ENCODE data around the gene PPP6R3.

PPP6R3 gene

GRCh38 chr11:68551777-68552176, 91.2 kb downstream of the PPP6R3 start:
- H3K36me3 Mint-ChIP-seq = peaks cover 97% of the 10 kb centered on the region
- no peak overlapping the region for H3K4me3 Mint-ChIP-seq
- DNase-seq (ENCODE audit: low spot score in 2 of 2) (no peak), ATAC-seq (no peak)
- H3K4me1 Mint-ChIP-seq = peaks cover 58% of the 10 kb centered on the region
- H3K27ac Mint-ChIP-seq = peak overlapping the region; percentile 85
- no peaks in the 10 kb centered on the region for H3K9me3 Mint-ChIP-seq

- H3K27ac Mint-ChIP-seq = peak overlapping the region; percentile 85
- peaks cover 97% of the 10 kb centered on the region for H3K36me3 Mint-ChIP-seq
- no peaks in the 10 kb centered on the region for H3K9me3 Mint-ChIP-seq
- DNase-seq (ENCODE audit: low spot score in 2 of 2) (no peak), ATAC-seq (no peak)
- peaks cover 51% of the 10 kb centered on the region for H3K4me1 Mint-ChIP-seq
- no peak overlapping the region for H3K4me3 Mint-ChIP-seq
Measured at GRCh38 chr11:68552542-68552941, 92.0 kb downstream of the PPP6R3 start.

GRCh38 chr11:68560216-68560615, 99.7 kb downstream of the PPP6R3 start:
- DNase-seq (ENCODE audit: low spot score in 2 of 2) (no peak), ATAC-seq (no peak)
- no peaks in the 10 kb centered on the region for H3K9me3 Mint-ChIP-seq
- peaks cover 15% of the 10 kb centered on the region for H3K4me1 Mint-ChIP-seq
- peak overlapping the region; percentile 7 for H3K27ac Mint-ChIP-seq
- peaks cover 100% of the 10 kb centered on the region for H3K36me3 Mint-ChIP-seq
- H3K4me3 Mint-ChIP-seq = no peak overlapping the region

- Mint-ChIP-seq H3K36me3 (peaks cover 100% of the 10 kb centered on the region), H3K4me3 (no peak overlapping the region), H3K27ac (no peak overlapping the region), H3K9me3 (no peaks in the 10 kb centered on the region), H3K4me1 (peaks cover 21% of the 10 kb centered on the region)
- ATAC-seq = no peak
- DNase-seq (ENCODE audit: low spot score in 2 of 2) = no peak
Measured at GRCh38 chr11:68563454-68563853, 102.9 kb downstream of the PPP6R3 start.

- no peaks in the 10 kb centered on the region for H3K9me3 Mint-ChIP-seq
- H3K36me3 Mint-ChIP-seq = peaks cover 100% of the 10 kb centered on the region
Measured at GRCh38 chr11:68564261-68564660, 103.7 kb downstream of the PPP6R3 start.

DNA sequence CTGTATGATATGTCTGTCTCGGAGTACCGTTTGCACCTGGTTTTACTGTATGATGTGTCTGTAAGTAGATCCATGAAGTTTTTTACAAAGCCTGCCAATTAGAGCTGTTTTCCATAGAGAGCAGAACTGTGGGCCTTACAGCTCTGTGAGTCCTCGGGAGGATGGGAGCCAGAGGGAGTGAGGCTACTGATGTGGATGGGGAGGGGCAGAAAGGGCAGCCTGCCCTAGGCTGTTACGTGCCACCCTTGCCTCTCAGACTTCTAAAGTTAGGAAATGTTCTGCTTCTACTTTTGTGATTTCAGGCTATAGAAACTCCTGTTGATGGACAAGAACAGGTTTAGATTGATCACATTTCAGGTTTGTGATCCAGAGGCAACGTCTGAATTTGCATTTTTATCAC, 105.2 kb downstream of the PPP6R3 start:
- ATAC-seq (no peak), DNase-seq (ENCODE audit: low spot score in 2 of 2) (no peak)
- H3K4me3 Mint-ChIP-seq = no peak overlapping the region
- H3K36me3 Mint-ChIP-seq = peaks cover 100% of the 10 kb centered on the region
- H3K4me1 Mint-ChIP-seq = peaks cover 27% of the 10 kb centered on the region
- no peaks in the 10 kb centered on the region for H3K9me3 Mint-ChIP-seq
- peak overlapping the region; percentile 7 for H3K27ac Mint-ChIP-seq

More at GRCh38 chr11:68564261-68564660, 103.7 kb downstream of the PPP6R3 start:
- H3K4me3 Mint-ChIP-seq = no peak overlapping the region
- no peak for DNase-seq (ENCODE audit: low spot score in 2 of 2)
- H3K27ac Mint-ChIP-seq = no peak overlapping the region
- H3K4me1 Mint-ChIP-seq = peaks cover 21% of the 10 kb centered on the region
- no peak for ATAC-seq

GRCh38 chr11:68567553-68567952, 107.0 kb downstream of the PPP6R3 start:
- Mint-ChIP-seq H3K36me3 (peaks cover 100% of the 10 kb centered on the region), H3K4me1 (peaks cover 36% of the 10 kb centered on the region), H3K27ac (no peak overlapping the region), H3K4me3 (no peak overlapping the region), H3K9me3 (no peaks in the 10 kb centered on the region)
- ATAC-seq = no peak
- DNase-seq (ENCODE audit: low spot score in 2 of 2) = no peak

DNA sequence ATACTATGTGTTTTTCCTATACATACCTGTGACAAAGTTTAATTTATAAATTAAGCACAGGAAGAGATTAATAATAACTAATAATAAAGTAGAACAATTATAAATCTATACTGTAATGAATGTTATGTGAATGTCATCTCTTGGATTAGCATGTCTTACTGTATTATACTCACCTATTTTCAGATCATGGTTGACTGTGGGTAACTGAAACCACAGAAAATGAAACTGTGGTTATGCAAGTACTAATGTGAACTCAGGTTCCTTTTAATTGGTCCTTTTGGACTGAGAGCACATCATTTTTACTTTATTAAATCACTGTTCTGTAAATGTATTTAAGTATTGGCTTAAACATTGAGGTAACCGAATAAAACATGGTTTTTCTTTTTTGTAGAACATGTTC, 108.8 kb downstream of the PPP6R3 start:
- Mint-ChIP-seq H3K36me3 (peaks cover 100% of the 10 kb centered on the region), H3K9me3 (no peaks in the 10 kb centered on the region), H3K27ac (peak overlapping the region; percentile 29), H3K4me1 (peaks cover 38% of the 10 kb centered on the region), H3K4me3 (no peak overlapping the region)
- DNase-seq (ENCODE audit: low spot score in 2 of 2) (no peak), ATAC-seq (peak; percentile 60)

DNA sequence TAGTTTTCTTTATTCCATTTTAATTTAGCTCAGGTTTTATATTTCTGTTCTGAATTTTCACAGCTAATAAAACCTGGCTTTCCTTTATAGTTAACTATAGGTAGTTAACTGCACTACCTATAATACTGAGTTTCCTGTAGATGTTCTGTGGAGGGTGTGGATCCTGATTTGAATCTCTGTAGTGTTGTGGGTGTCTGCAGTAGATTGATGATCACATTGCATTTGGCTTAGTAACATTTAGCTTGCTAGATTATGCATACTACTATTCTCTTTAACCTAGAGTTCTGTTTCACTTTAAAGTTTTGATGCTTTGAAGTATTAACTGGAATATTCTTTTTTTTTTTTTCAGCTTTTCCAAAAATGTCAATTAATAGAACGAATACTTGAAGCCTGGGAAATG, 110.1 kb downstream of the PPP6R3 start:
- no peak overlapping the region for H3K27ac Mint-ChIP-seq
- peaks cover 33% of the 10 kb centered on the region for H3K4me1 Mint-ChIP-seq
- ATAC-seq (no peak), DNase-seq (ENCODE audit: low spot score in 2 of 2) (no peak)
- H3K4me3 Mint-ChIP-seq = no peak overlapping the region
- H3K9me3 Mint-ChIP-seq = no peaks in the 10 kb centered on the region
- H3K36me3 Mint-ChIP-seq = peaks cover 100% of the 10 kb centered on the region

DNA sequence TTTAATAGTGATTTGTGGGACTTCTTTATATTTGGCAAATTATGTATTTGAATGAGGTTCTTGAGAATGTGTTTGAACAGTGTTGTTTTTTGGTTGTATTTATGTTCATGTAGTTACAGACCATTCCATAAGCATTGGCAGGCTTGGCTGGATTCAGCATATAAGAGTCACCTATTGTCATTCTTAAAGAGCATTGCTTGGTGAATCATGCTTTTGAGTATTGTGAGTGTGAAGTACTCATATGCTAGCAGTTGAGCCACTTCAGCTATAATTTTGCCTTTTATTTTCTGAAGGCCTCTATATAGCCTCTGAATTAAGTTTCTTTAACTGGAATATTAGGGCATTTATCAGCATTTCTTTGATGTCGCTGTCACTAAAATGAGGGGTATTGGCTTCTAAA, 113.8 kb downstream of the PPP6R3 start:
- peaks cover 24% of the 10 kb centered on the region for H3K4me1 Mint-ChIP-seq
- DNase-seq (ENCODE audit: low spot score in 2 of 2) (no peak), ATAC-seq (no peak)
- H3K4me3 Mint-ChIP-seq = no peak overlapping the region
- H3K27ac Mint-ChIP-seq = no peak overlapping the region
- H3K36me3 Mint-ChIP-seq = peaks cover 100% of the 10 kb centered on the region
- H3K9me3 Mint-ChIP-seq = no peaks in the 10 kb centered on the region

DNA sequence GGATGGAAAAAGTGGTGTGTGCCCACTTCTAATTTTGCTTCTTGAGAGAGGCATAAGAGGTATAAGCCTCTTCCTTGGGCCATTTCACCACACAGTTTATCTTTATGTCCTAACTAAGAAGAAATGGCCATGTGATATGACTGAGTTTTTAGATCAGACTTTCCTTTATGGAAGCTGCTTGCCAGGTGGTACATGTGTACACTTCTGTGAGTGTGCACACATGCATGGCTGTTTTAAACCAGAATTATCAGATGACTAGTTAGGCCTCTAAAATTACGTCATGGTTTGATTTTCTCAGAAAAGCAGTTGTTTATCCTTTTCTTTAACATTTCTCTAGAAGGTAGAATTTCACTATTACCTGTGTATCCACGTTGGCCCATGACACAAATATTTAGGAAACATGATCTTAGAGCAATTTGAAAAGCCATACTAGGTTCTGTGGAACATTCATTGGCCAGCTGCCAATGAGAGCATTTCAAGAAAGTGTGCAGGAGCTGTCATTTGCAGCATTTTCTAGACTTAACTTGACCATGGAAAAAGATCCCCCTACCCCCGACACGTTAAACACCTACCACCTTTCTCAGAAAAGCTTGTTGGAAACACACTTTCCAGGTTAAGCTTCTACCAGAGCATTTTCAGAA, 114.6 kb downstream of the PPP6R3 start:
- no peak for ATAC-seq

GRCh38 chr11:68579455-68579854, 118.9 kb downstream of the PPP6R3 start:
- no peak for ATAC-seq
- peak overlapping the region; percentile 29 for H3K27ac Mint-ChIP-seq
- H3K4me1 Mint-ChIP-seq = peaks cover 19% of the 10 kb centered on the region
- DNase-seq (ENCODE audit: low spot score in 2 of 2) = no peak
- H3K9me3 Mint-ChIP-seq = no peaks in the 10 kb centered on the region
- H3K4me3 Mint-ChIP-seq = no peak overlapping the region
- H3K36me3 Mint-ChIP-seq = peaks cover 98% of the 10 kb centered on the region

More for the DNA sequence above, 114.6 kb downstream of the PPP6R3 start:
- Mint-ChIP-seq H3K9me3 (no peaks in the 10 kb centered on the region), H3K27ac (no peak overlapping the region), H3K36me3 (peaks cover 100% of the 10 kb centered on the region), H3K4me1 (peaks cover 24% of the 10 kb centered on the region), H3K4me3 (no peak overlapping the region)
- DNase-seq (ENCODE audit: low spot score in 2 of 2) = no peak

- H3K9me3 Mint-ChIP-seq = no peaks in the 10 kb centered on the region
- H3K4me3 Mint-ChIP-seq = no peak overlapping the region
- no peak for DNase-seq (ENCODE audit: low spot score in 2 of 2)
- H3K4me1 Mint-ChIP-seq = peaks cover 25% of the 10 kb centered on the region
- H3K27ac Mint-ChIP-seq = peak overlapping the region; percentile 11
- peaks cover 98% of the 10 kb centered on the region for H3K36me3 Mint-ChIP-seq
- no peak for ATAC-seq
Measured at GRCh38 chr11:68581439-68581838, 120.9 kb downstream of the PPP6R3 start.

DNA sequence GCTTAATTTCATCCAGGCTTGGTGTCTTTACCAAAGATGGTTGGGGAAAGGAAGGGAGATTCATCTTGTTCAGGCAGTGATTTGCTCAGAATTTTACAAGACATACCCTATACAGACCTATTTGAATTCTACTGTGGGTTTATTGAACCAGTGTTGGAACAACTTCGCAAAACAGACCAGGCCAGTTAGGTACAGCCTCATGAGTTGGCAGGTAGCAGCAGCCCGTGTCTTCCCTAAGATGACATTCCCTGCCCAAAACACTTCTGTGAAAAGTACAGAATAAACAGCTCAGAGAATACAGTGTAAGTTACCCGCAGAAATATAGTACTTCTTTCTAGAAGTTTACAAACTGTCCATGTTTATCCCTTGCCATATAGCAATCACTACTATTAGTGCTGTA, 121.3 kb downstream of the PPP6R3 start:
- peak overlapping the region; percentile 11 for H3K27ac Mint-ChIP-seq

GRCh38 chr11:68582416-68583040, 122.0 kb downstream of the PPP6R3 start:
- H3K4me3 Mint-ChIP-seq = no peak overlapping the region
- peaks cover 98% of the 10 kb centered on the region for H3K36me3 Mint-ChIP-seq
- ATAC-seq = no peak
- H3K9me3 Mint-ChIP-seq = no peaks in the 10 kb centered on the region
- H3K27ac Mint-ChIP-seq = no peak overlapping the region
- DNase-seq (ENCODE audit: low spot score in 2 of 2) = no peak
- peaks cover 25% of the 10 kb centered on the region for H3K4me1 Mint-ChIP-seq

More for the DNA sequence above, 121.3 kb downstream of the PPP6R3 start:
- Mint-ChIP-seq H3K4me3 (no peak overlapping the region), H3K9me3 (no peaks in the 10 kb centered on the region), H3K4me1 (peaks cover 25% of the 10 kb centered on the region), H3K36me3 (peaks cover 98% of the 10 kb centered on the region)
- ATAC-seq = no peak
- no peak for DNase-seq (ENCODE audit: low spot score in 2 of 2)

GRCh38 chr11:68583041-68583446, 122.5 kb downstream of the PPP6R3 start:
- Mint-ChIP-seq H3K4me1 (peaks cover 25% of the 10 kb centered on the region), H3K9me3 (no peaks in the 10 kb centered on the region), H3K27ac (no peak overlapping the region), H3K36me3 (peaks cover 98% of the 10 kb centered on the region), H3K4me3 (no peak overlapping the region)
- no peak for DNase-seq (ENCODE audit: low spot score in 2 of 2)
- ATAC-seq = no peak

Measured in stimulated activated effector memory CD8-positive, alpha-beta T cell treated with anti-CD3 and anti-CD28 coated beads, Interleukin-12 subunit alpha, Interleukin-12 subunit beta, amount 100 ng/mL, for 72 hours (primary cell).